A549 (cell line): Measurements from ENCODE around the gene INCA1. TPM values are rescaled to one million over a fixed set of nuclear protein-coding genes. Genes with fewer than 3 reads are reported as not detected.

Source experiments
- ATAC-seq, 2 experiments: fragments of 200-7000 bp in 1 of 2; fragments of >200 bp in 1 of 2; cut with Nextera tagmentation in 1 of 2; cut with Tn5 transposase in 1 of 2; 3 replicates each; pipeline versions ENCODE4 v1.8.0 to v1.9.1; 2018 to 2020; ENCODE audit warnings: mild to moderate bottlenecking in 1 of 2, moderate library complexity in 1 of 2
- CTCF ChIA-PET: fragments of 300-600 bp; sonication (Branson Sonifier 250); formaldehyde crosslinking; extraction: SDS; loops from one replicate; lab custom pipeline; 2021; ENCODE audit warnings: antibody characterized with exemption, inconsistent platforms; lab: Yijun Ruan, JAX
- POLR2A ChIA-PET: fragments of 350-600 bp; formaldehyde crosslinking; extraction: SDS; loops from one replicate; lab custom pipeline; 2021; ENCODE audit warnings: antibody characterized with exemption, inconsistent platforms; lab: Yijun Ruan, JAX
- DNase-seq, 2 experiments: peaks; one replicate each; pipeline versions ENCODE4 v3.0.0 to v3.0.0-alpha.2; 2011 to 2016; ENCODE audit warnings: low read depth in 1 of 2, low spot score in 1 of 2
- FAIRE-seq: peaks from 2 replicates; lab custom pipeline; 2011; peaks lifted over from hg19 to GRCh38; lab: Jason Lieb, UNC
- H3K27ac ChIP-seq, 2 experiments: fragments of >200 bp; sonication (Bioruptor Twin); formaldehyde crosslinking; 3 replicates each; pipeline ENCODE4 v1.5.1; 2016 to 2017
- H3K4me1 ChIP-seq: fragments of >200 bp; sonication (Bioruptor Twin); formaldehyde crosslinking; 3 replicates; pipeline ENCODE4 v1.6.1; 2016
- H3K4me2 ChIP-seq: fragments of >200 bp; sonication (Bioruptor Twin); formaldehyde crosslinking; 3 replicates; pipeline ENCODE4 v1.6.1; 2016
- H3K4me3 ChIP-seq: fragments of >200 bp; sonication (Bioruptor Twin); formaldehyde crosslinking; 3 replicates; pipeline ENCODE4 v1.5.1; 2016
- H3K9me3 ChIP-seq: fragments of >200 bp; sonication (Bioruptor Twin); formaldehyde crosslinking; 3 replicates; pipeline ENCODE4 v1.6.1; 2016
- BHLHE40 ChIP-seq: IDR thresholded peaks from 2 replicates; pipeline ENCODE4 v1.6.1; 2012; ENCODE audit warnings: low read depth, low read length, inconsistent platforms
- CBX8 ChIP-seq: fragments of 200-600 bp; sonication (generic); IDR thresholded peaks from 2 replicates; pipeline ENCODE4 v1.6.1; 2016
- CHD2 ChIP-seq: fragments of 150-350 bp; IDR thresholded peaks from 2 replicates; pipeline ENCODE4 v1.6.1; 2014; ENCODE audit warnings: low read length; ENCODE audit not compliant: partially characterized antibody
- CHD4 ChIP-seq: fragments of 200-600 bp; sonication (generic); IDR thresholded peaks from 2 replicates; pipeline ENCODE4 v1.6.1; 2016; ENCODE audit warnings: antibody characterized with exemption, mild to moderate bottlenecking, borderline replicate concordance
- E2F6 ChIP-seq: IDR thresholded peaks from 2 replicates; pipeline ENCODE4 v1.6.1; 2012; ENCODE audit warnings: low read depth, borderline replicate concordance
- EHMT2 ChIP-seq: fragments of 200-600 bp; sonication (generic); IDR thresholded peaks from 2 replicates; pipeline ENCODE4 v1.6.1; 2016; ENCODE audit warnings: antibody characterized with exemption, low read depth, mild to moderate bottlenecking, moderate library complexity
- ESRRA ChIP-seq: fragments of 150-350 bp; IDR thresholded peaks from 2 replicates; pipeline ENCODE4 v1.6.1; 2014; ENCODE audit warnings: mild to moderate bottlenecking, low read length, borderline replicate concordance
- FOSL2 ChIP-seq, 2 experiments: fragments of 450-650 bp in 1 of 2; fragments of >200 bp in 1 of 2; sonication (Bioruptor Twin) in 1 of 2; formaldehyde crosslinking; IDR thresholded peaks; 2 replicates each; pipeline versions ENCODE4 v1.5.0 to v1.6.1; 2016 to 2020; ENCODE audit warnings: mild to moderate bottlenecking in 1 of 2, moderate library complexity in 1 of 2
- GATA3 ChIP-seq: IDR thresholded peaks from 2 replicates; pipeline ENCODE4 v1.6.1; 2012; ENCODE audit warnings: borderline replicate concordance
- HDAC2 ChIP-seq: fragments of 200-600 bp; sonication (generic); IDR thresholded peaks from 2 replicates; pipeline ENCODE4 v1.6.1; 2016
- HMGXB4 ChIP-seq: fragments of 250-450 bp; sonication (Bioruptor Pico); IDR thresholded peaks from 2 replicates; pipeline ENCODE4 v1.5.0; 2021; ENCODE audit warnings: mild to moderate bottlenecking, moderate library complexity, borderline replicate concordance
- HOXA7 ChIP-seq: fragments of 250-450 bp; sonication (Bioruptor Pico); IDR thresholded peaks from 2 replicates; pipeline ENCODE4 v1.5.0; 2020; ENCODE audit warnings: mild to moderate bottlenecking, moderate library complexity
- JUN ChIP-seq, 2 experiments: fragments of >200 bp; sonication (Bioruptor Twin); formaldehyde crosslinking; IDR thresholded peaks; 2 replicates in 1 of 2; 3 replicates in 1 of 2; pipeline ENCODE4 v1.6.1; 2016 to 2017
- KDM5A ChIP-seq: fragments of 200-600 bp; sonication (generic); IDR thresholded peaks from 2 replicates; pipeline ENCODE4 v1.6.1; 2016; ENCODE audit warnings: antibody characterized with exemption, mild to moderate bottlenecking
- MAFK ChIP-seq: fragments of 450-650 bp; IDR thresholded peaks from 2 replicates; pipeline ENCODE4 v1.6.1; 2014; ENCODE audit not compliant: partially characterized antibody
- NFE2L2 ChIP-seq: fragments of 150-350 bp; conservative IDR thresholded peaks from 2 replicates; pipeline ENCODE4 v1.6.1; 2014; ENCODE audit warnings: low read length
- NR3C1 ChIP-seq: fragments of >200 bp; sonication (Bioruptor Twin); formaldehyde crosslinking; IDR thresholded peaks from 3 replicates; pipeline ENCODE4 v1.6.1; 2017
- POLR2A ChIP-seq: IDR thresholded peaks from 2 replicates; pipeline ENCODE4 v1.6.1; 2012; ENCODE audit warnings: mild to moderate bottlenecking, low read length
- POLR2AphosphoS2 ChIP-seq: conservative IDR thresholded peaks from 2 replicates; pipeline ENCODE4 v1.6.1; 2012; ENCODE audit warnings: low read length, improper control_type of control experiment, inconsistent platforms
- RARB ChIP-seq: fragments of 250-450 bp; sonication (Bioruptor Pico); IDR thresholded peaks from 2 replicates; pipeline ENCODE4 v1.8.0; 2021; ENCODE audit warnings: mild to moderate bottlenecking, moderate library complexity
- RCOR1 ChIP-seq: fragments of 150-350 bp; IDR thresholded peaks from 2 replicates; pipeline ENCODE4 v1.6.1; 2014; ENCODE audit warnings: antibody characterized with exemption, low read length, low read depth
- SMC3 ChIP-seq: fragments of >200 bp; sonication (Bioruptor Twin); formaldehyde crosslinking; IDR thresholded peaks from 3 replicates; pipeline ENCODE4 v1.6.1; 2018; ENCODE audit warnings: inconsistent platforms
- TFCP2L1 ChIP-seq: fragments of 250-450 bp; sonication (Bioruptor Pico); IDR thresholded peaks from 2 replicates; pipeline ENCODE4 v1.5.0; 2021; ENCODE audit warnings: mild to moderate bottlenecking
- TP53 ChIP-seq: fragments of 250-450 bp; sonication (Bioruptor Pico); IDR thresholded peaks from 2 replicates; pipeline ENCODE4 v1.5.0; 2021; ENCODE audit warnings: mild to moderate bottlenecking, moderate library complexity
- ZC3H11A ChIP-seq: fragments of 450-650 bp; IDR thresholded peaks from 2 replicates; pipeline ENCODE4 v1.6.1; 2014; ENCODE audit warnings: antibody characterized with exemption, mild to moderate bottlenecking
- ZFP36 ChIP-seq: fragments of 450-650 bp; IDR thresholded peaks from 2 replicates; pipeline ENCODE4 v1.6.1; 2014; ENCODE audit warnings: borderline replicate concordance; ENCODE audit not compliant: partially characterized antibody
- WGBS: methylation state at CpG from one replicate; pipeline ENCODE4 v1.1.6; 2017; ENCODE audit errors: missing lambda C conversion rate; 5-methylcytosine and 5-hydroxymethylcytosine counted together
- polyA plus RNA-seq, 4 experiments: library from polyadenylated mRNA; depleted of rRNA in 3 of 4; stranded (reverse); fragments of >200 nt; fragmentation: RNase III in 1 of 4; extraction: RNeasy Plus Mini Kit Qiagen cat#74134 plus additional on column Dnase treatment in 1 of 4; gene quantifications; 2 replicates in 3 of 4; 3 replicates in 1 of 4; pipeline ENCODE4 v1.2.3, GENCODE V29; 2011 to 2017
- TF ChIP-seq, protein P1 (sequence below): fragments of >200 bp; sonication (Bioruptor Twin); formaldehyde crosslinking; IDR thresholded peaks from 3 replicates; pipeline ENCODE4 v1.6.1; 2016
- TF ChIP-seq, protein P2 (sequence below): IDR thresholded peaks from 2 replicates; pipeline ENCODE4 v1.6.1; 2012

Gene INCA1
- polyA plus RNA-seq, 2 of the 4 experiments (the other 2 are of a cell fraction): 0.66 to 1.1 TPM

DNA sequence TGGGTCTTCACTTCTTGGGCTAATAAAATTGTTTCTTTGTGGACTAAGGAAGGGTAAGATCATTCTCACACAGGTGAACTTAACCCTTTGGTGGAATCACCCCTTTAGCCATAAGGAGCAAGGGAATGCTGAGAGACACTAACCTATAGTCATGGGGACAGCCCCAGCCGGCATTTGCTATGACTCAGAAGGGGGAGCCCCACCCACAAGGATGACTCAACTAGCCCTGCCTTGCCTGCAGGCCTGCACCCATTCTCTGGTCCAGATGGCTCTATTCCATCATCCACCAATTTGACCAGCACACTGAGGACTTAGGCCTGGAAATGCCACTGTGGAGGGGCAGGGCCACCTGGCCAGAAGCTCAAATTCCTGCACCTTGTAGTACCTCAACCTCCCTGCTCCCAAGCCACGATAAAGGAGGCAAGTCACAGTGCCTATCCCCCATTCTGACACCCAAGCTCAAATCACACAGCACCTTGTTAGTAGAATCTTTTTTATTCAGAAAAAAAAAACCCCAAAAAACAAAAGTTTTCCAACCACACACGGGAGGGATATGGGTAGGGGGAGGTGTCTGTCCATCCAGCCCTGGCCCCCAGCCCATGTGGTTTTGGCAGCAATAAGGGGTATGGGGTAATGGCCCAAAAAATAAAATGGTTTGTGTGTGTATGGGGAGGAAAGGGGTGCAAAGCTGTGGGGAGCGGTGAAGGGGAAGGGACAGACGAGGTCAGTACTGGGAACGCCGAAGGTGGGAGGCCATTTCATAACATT is 52.0 kb downstream of the INCA1 start (continued):
- peak; percentile 91; the same call in 1 of the 2 replicates for TF ChIP-seq HOXA7
- TF ChIP-seq NFE2L2: no peak
- TF ChIP-seq ZFP36: no peak
- no peak for TF ChIP-seq HDAC2
- TF ChIP-seq NR3C1: no peak
- no peak for TF ChIP-seq CHD4
- TF ChIP-seq RCOR1: no peak
- TF ChIP-seq MAFK: no peak
- TF ChIP-seq EHMT2: no peak
- peak; percentile 96 for TF ChIP-seq FOSL2 (IDR thresholded peaks at IDR 0.05)
- TF ChIP-seq FOSL2 (CRISPR knock-in tag; IDR thresholded peaks at IDR 0.05): peak; percentile 99
- TF ChIP-seq JUN (IDR thresholded peaks at IDR 0.05): peak; percentile 83 to 92
- TF ChIP-seq SMC3: no peak
- TF ChIP-seq, protein P1, sequence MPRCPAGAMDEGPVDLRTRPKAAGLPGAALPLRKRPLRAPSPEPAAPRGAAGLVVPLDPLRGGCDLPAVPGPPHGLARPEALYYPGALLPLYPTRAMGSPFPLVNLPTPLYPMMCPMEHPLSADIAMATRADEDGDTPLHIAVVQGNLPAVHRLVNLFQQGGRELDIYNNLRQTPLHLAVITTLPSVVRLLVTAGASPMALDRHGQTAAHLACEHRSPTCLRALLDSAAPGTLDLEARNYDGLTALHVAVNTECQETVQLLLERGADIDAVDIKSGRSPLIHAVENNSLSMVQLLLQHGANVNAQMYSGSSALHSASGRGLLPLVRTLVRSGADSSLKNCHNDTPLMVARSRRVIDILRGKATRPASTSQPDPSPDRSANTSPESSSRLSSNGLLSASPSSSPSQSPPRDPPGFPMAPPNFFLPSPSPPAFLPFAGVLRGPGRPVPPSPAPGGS: peak; percentile 88; the same call in 2 of the 3 replicates
- TF ChIP-seq GATA3: peak; percentile 53; the same call in 1 of the 2 replicates

GRCh38 chr17:4944554-4945175 is 52.7 kb downstream of the INCA1 start:
- Histone ChIP-seq H3K4me2 (peak overlapping the region; percentile 99), H3K27ac (peak overlapping the region; percentile 99), H3K4me1 (peaks cover 55% of the 10 kb centered on the region)
- POLR2A ChIA-PET: interaction anchor here (5.3 kb wide), 1 partner anchor 22 kb away, joined by 67 read pairs; the partner anchor contains the start of gene SPAG7
- TF ChIP-seq CHD2: peak; percentile 9
- TF ChIP-seq POLR2AphosphoS2: peak; percentile 94
- TF ChIP-seq E2F6: no peak
- peak; percentile 19; the same call in 1 of the 2 replicates for TF ChIP-seq HMGXB4 (CRISPR knock-in tag)
- TF ChIP-seq ESRRA: 0 out of 2 replicates have a peak, but pooled peaks have one; percentile 27
- peak in 1 of 2 experiments; percentile 55; a peak in 3 of 5 replicates for TF ChIP-seq JUN (IDR thresholded peaks at IDR 0.05)
- no peak for TF ChIP-seq BHLHE40
- no peak for TF ChIP-seq KDM5A
- peak; percentile 81 for TF ChIP-seq TP53 (CRISPR knock-in tag)
- TF ChIP-seq, protein P2, sequence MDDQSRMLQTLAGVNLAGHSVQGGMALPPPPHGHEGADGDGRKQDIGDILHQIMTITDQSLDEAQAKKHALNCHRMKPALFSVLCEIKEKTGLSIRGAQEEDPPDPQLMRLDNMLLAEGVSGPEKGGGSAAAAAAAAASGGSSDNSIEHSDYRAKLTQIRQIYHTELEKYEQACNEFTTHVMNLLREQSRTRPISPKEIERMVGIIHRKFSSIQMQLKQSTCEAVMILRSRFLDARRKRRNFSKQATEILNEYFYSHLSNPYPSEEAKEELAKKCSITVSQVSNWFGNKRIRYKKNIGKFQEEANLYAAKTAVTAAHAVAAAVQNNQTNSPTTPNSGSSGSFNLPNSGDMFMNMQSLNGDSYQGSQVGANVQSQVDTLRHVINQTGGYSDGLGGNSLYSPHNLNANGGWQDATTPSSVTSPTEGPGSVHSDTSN: peak; percentile 81
- no peak for TF ChIP-seq NR3C1
- TF ChIP-seq RARB (CRISPR knock-in tag): peak; percentile 86
- TF ChIP-seq POLR2A: 0 out of 2 replicates have a peak, but pooled peaks have one; percentile 3
- no peak for TF ChIP-seq CBX8
- TF ChIP-seq TFCP2L1 (CRISPR knock-in tag): peak; percentile 61
- no peak for TF ChIP-seq ZC3H11A
- TF ChIP-seq, all 56 proteins: peak for 10
- peak overlapping the region; percentile 98 for H3K4me3 ChIP-seq
- ATAC-seq (no peak), FAIRE-seq (no peak), DNase-seq (no peak)
- CTCF ChIA-PET: interaction anchor here (0.6 to 3.7 kb wide), 4 partner anchors 18 to 89 kb away, joined by 3 to 17 read pairs (median 8); partner anchors contain the start of gene CAMTA2
- 62% methylated on average over 8 of the region's 8 CpGs for WGBS
- no peaks in the 10 kb centered on the region for H3K9me3 ChIP-seq
